HG03097 (cell line): ENCODE data around the gene SOS1.
"Not testable (repeated sequence)": the region's sequence is repeated elsewhere in the genome, so short reads cannot be mapped to it uniquely, and the experiment has no call there.

Experiments
- ATAC-seq: cut with Tn5 transposase; IDR thresholded peaks from one replicate; pipeline ENCODE4 v1.9.1; 2021; ENCODE audit not compliant: unreplicated experiment, low FRiP score

The SOS1 gene

GRCh38 chr2:38936516-38936915, 184.3 kb downstream of the SOS1 start:
- not testable (repeated sequence) for ATAC-seq

GRCh38 chr2:38935568-38936172, 185.2 kb downstream of the SOS1 start:
- ATAC-seq, result no peak

- ATAC-seq, result no peak
These were observed 186.1 kb downstream of the SOS1 start for GRCh38 chr2:38934742-38935141.

GRCh38 chr2:38933653-38934052, 187.2 kb downstream of the SOS1 start:
- ATAC-seq, result no peak

- ATAC-seq, result no peak
These were observed 188.3 kb downstream of the SOS1 start for GRCh38 chr2:38932586-38932985.
